ENCODE results near the gene HOXB2.

The HOXB2 gene

GRCh38 chr17:48552466-48553189, 7.7 kb upstream of the HOXB2 start:
- no peak for DNase-seq (ENCODE audit: low read depth)

GRCh38 chr17:48551596-48552465, 6.9 kb upstream of the HOXB2 start:
- no peak for DNase-seq (ENCODE audit: low read depth)

GRCh38 chr17:48551214-48551555, 6.3 kb upstream of the HOXB2 start:
- DNase-seq (ENCODE audit: low read depth), result no peak

- DNase-seq (ENCODE audit: low read depth), result no peak
Measured at GRCh38 chr17:48550502-48551213, 5.7 kb upstream of the HOXB2 start.

DNA sequence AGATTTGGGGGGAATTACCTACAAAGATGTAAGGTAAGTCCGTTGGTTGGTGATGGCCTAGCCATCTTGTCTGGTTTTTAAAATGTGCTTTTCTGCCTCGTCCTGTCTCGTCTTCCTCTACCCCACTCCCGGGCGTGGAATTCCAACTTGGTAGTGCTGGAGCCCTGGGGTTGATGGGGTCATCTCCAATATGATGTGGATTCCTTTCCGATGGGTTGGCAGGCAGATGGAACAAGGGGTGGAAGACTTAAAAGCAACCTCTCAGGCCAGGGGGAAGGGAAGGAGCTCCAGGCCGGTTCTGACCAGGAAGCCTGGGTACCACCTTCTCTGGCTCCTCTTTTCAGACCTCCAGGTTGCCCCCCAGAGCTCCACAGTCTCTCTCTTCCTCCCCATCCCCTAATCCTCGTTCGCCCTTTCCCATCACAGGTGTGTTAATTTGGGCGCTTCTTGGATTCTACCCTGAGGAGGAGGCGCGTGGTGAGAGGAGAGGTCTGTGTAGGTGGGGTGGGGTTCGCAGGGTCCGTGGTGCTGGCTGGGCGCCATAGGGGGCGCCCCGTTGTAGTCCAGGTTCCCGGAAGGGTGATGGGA, 5.1 kb upstream of the HOXB2 start:
- no peak for DNase-seq (ENCODE audit: low read depth)

- no peak for DNase-seq (ENCODE audit: low read depth)
Measured at GRCh38 chr17:48549281-48549630, 4.3 kb upstream of the HOXB2 start.

- DNase-seq (ENCODE audit: low read depth), result no peak
Measured at GRCh38 chr17:48548523-48549280, 3.8 kb upstream of the HOXB2 start.

DNA sequence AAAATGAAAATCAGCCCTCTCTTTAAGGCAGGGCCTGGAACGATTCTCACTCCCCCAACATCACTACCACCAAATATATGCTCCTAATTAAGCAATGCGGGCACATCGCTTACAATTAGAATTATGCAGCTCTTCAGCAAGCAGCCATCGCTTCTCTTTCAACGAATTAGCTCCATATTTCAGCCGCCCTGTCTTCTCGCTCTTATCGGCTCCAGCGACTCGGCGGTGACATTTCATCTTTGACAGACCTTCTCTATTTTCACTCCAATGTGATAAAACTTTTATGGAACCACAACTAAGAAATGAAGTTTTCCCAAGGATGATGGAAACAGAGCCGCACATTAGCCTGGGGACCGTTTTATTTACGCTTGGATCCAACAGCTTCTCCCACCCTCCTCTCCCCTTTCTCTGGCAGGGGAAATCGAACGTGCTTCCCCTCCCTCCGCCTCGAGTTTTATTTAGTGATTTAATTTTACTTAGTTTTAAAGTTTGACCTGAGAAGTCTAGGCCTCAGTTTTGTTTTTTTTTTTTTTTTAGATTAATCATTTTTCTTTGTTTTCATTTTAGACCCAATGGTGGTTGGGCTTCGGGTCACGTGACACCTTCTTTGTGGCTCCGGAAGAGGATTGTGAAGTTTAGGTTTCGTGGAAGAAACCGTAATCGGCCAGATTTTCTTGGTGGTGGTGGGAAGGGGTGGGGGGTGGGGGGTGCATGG, 3.1 kb upstream of the HOXB2 start:
- DNase-seq (ENCODE audit: low read depth), result no peak

GRCh38 chr17:48546924-48547807, 2.3 kb upstream of the HOXB2 start:
- no peak for DNase-seq (ENCODE audit: low read depth)

DNA sequence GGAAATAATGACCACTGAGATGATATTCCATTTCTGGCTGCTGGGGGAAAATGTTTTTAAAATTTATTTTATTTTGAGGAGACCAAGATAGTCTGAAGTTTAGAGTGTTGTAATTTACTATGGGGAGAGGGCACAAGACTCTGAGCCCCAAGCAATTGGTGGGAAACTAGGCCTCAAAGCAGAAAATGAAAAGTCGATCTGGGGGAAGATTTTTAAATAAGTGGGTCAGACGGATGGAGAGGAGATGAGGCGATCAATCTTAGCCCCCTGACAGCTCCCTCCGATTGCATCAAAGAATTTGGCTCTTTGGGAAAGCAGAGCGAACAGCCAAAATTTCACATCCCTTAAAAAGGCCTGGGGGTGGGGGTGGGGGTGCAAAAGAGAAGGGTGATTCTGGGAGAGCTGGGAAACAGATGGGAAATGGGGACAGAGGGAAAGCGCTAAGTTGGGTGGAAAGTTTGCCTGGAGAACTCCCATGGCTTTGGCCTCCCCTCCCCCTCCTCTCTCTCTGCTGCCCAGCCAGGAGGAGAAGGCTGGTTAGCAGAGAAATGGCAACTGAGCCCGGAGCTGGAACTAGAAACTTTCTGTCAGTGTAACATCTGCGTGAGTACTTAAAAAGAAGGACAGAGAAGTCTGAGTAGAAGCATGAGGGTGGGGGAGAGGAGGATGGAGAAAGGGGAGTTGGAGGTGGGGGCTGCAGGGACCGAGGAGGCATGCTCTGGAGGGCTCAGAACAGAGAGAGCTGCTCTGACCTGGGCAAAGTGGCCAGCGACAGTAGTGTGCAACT, 1.4 kb upstream of the HOXB2 start:
- DNase-seq (ENCODE audit: low read depth), result no peak

DNA sequence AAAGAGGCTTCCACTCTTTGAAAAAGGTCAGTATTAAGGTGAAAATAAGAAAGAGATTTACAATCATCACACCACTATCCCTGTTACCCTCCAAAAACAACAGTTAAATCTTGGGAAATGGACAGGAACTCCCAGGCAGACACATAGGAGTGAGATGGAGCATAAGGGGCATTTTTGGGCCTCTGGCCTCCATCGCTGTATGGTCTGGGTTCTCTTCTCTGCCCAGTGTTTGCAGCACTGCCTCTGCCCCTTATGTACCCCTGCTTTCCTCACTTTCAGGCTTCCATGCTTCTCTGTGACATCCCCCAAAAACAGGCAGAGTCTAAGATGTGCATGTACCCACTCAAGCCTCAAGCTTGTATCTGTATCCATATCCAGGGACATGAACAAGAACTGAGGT, 630 bp upstream of the HOXB2 start:
- no peak for DNase-seq (ENCODE audit: low read depth)

GRCh38 chr17:48544349-48545021, 424 bp downstream of the HOXB2 start:
- peak; percentile 17 for DNase-seq (ENCODE audit: low read depth)

- no peak for DNase-seq (ENCODE audit: low read depth)
Measured at GRCh38 chr17:48543854-48544348, 1.0 kb downstream of the HOXB2 start.

GRCh38 chr17:48543107-48543853, 1.6 kb downstream of the HOXB2 start:
- peak; percentile 30 for DNase-seq (ENCODE audit: low read depth)

- DNase-seq (ENCODE audit: low read depth), result no peak
Measured at GRCh38 chr17:48542698-48543106, 2.2 kb downstream of the HOXB2 start.

DNA sequence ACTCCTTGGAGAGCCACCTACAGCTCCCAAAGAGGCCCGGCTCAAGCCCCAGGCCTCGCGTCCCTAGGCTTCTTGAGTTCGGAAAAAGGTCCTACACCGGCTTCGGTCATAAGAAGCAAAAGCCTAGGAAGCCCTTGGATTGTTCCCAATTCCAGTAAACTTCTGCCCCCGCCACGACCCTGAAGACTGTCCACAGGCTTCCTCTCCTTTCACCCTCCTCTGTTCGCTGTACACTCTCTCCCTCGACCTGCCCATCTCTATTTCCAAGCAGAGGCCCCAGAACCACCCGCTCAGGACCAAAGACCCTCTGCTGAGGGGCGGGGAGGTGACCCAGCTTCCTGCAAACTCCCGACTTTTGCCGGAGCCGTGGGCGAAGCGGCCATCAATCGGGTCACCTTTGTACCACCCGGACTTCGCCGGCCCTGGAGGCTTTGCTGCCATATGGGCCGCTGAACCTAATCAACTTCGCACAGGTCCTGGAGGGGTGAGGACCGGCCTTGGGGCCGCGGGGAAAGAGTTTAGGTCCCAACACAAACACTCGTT, 2.7 kb downstream of the HOXB2 start:
- no peak for DNase-seq (ENCODE audit: low read depth)

GRCh38 chr17:48541577-48542113, 3.3 kb downstream of the HOXB2 start:
- DNase-seq (ENCODE audit: low read depth), result no peak
